GM12892 (cell line): ENCODE results near the gene PRDM11.

Experiments used
- POLR2A ChIP-seq: IDR thresholded peaks from 2 replicates; pipeline ENCODE4 v1.6.1; 2011; ENCODE audit warnings: low read depth, low read length, control low read depth
- POLR2AphosphoS5 ChIP-seq: IDR thresholded peaks from 2 replicates; pipeline ENCODE4 v1.6.1; 2011; ENCODE audit warnings: low read depth, low read length, control low read depth

DNA sequence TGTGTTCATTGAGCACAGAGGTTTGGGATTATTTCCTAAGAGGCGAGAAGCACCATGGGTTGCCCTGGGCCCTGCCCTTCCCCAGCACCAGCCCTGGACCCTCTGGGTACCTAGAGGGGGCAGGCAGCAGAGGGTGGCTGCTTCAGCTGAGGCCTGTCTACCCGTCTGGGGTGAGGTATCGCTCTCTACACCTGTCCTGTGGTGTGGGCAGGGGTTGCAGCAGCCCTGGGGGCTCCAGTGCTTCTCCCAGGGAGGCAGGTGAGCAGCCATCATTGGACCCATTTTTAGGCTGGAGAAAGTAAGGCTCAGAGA lies 15.6 kb downstream of the PRDM11 start:
- no peak for TF ChIP-seq POLR2AphosphoS5
- TF ChIP-seq POLR2A = no peak
